Neural cell (in vitro differentiated cells): Measurements from ENCODE around the gene SFXN2. TPM values are rescaled to one million over a fixed set of nuclear protein-coding genes. Genes with fewer than 3 reads are reported as not detected.

ENCODE experiments used
- H2AFZ ChIP-seq: fragments of 200-600, 300-800 bp; sonication (generic), shearing (Covaris generic); 2 replicates; pipeline ENCODE4 v1.6.0; 2014; ENCODE audit warnings: low read depth, mild to moderate bottlenecking, antibody characterized with exemption, low read length, moderate library complexity
- H3F3A ChIP-seq: fragments of 200-600 bp; shearing (Covaris generic); 2 replicates; pipeline ENCODE4 v1.6.1; 2016; ENCODE audit warnings: mild to moderate bottlenecking, moderate library complexity, mixed read lengths, antibody characterized with exemption, low read length; ENCODE audit not compliant: insufficient read depth, poor library complexity, severe bottlenecking
- H3K27ac ChIP-seq: fragments of 200-600, 300-800 bp; sonication (generic), shearing (Covaris generic); 2 replicates; pipeline ENCODE4 v1.5.1; 2014; ENCODE audit warnings: mild to moderate bottlenecking, low read length, moderate library complexity
- H3K27me3 ChIP-seq: fragments of 300-800, 200-600 bp; sonication (generic), shearing (Covaris generic); 2 replicates; pipeline ENCODE4 v1.6.0; 2014; ENCODE audit warnings: mild to moderate bottlenecking, low read depth, low read length, moderate library complexity; ENCODE audit not compliant: insufficient read depth
- H3K36me3 ChIP-seq: fragments of 300-800, 200-600 bp; sonication (generic), shearing (Covaris generic); 2 replicates; pipeline ENCODE4 v1.5.1; 2014; ENCODE audit warnings: mild to moderate bottlenecking, antibody characterized with exemption, low read length, moderate library complexity; ENCODE audit not compliant: insufficient read depth
- H3K4me2 ChIP-seq: fragments of 300-800, 200-600 bp; sonication (generic), shearing (Covaris generic); 2 replicates; pipeline ENCODE4 v1.6.0; 2014; ENCODE audit warnings: mild to moderate bottlenecking, low read length
- H3K4me3 ChIP-seq: fragments of 300-800, 200-600 bp; sonication (generic), shearing (Covaris generic); 2 replicates; pipeline ENCODE4 v1.5.1; 2014; ENCODE audit warnings: mild to moderate bottlenecking, low read length, moderate library complexity
- H3K79me2 ChIP-seq: fragments of 200-600 bp; shearing (Covaris generic); replicated peaks from 2 replicates; pipeline ENCODE4 v1.6.0; 2014; ENCODE audit warnings: mild to moderate bottlenecking, low read length, moderate library complexity; ENCODE audit not compliant: insufficient read depth
- H3K9ac ChIP-seq: fragments of 300-800, 200-600 bp; sonication (generic), shearing (Covaris generic); 2 replicates; pipeline ENCODE4 v1.6.1; 2016; ENCODE audit warnings: mild to moderate bottlenecking, low read length, mixed read lengths
- H3K9me2 ChIP-seq: fragments of 200-600 bp; shearing (Covaris generic); 2 replicates; pipeline ENCODE4 v1.6.1; 2016; ENCODE audit warnings: mild to moderate bottlenecking, low read length, mixed read lengths; ENCODE audit not compliant: insufficient read depth
- H3K9me3 ChIP-seq: fragments of 200-600, 300-800 bp; sonication (generic), shearing (Covaris generic); 2 replicates; pipeline ENCODE4 v1.6.1; 2016; ENCODE audit warnings: mild to moderate bottlenecking, mixed run types, low read length, moderate library complexity, mixed read lengths
- H4K20me1 ChIP-seq: fragments of 200-600 bp; shearing (Covaris generic); 2 replicates; pipeline ENCODE4 v1.6.1; 2016; ENCODE audit warnings: mild to moderate bottlenecking, mixed run types; ENCODE audit not compliant: insufficient read depth
- EP300 ChIP-seq: fragments of 450-650 bp; conservative IDR thresholded peaks from 2 replicates; pipeline ENCODE4 v1.6.1; 2014; ENCODE audit warnings: antibody characterized with exemption, mild to moderate bottlenecking, moderate library complexity; ENCODE audit not compliant: poor library complexity, severe bottlenecking
- EZH2 ChIP-seq: fragments of 200-600, 300-800 bp; shearing (Covaris generic), sonication (generic); IDR thresholded peaks from 2 replicates; pipeline ENCODE4 v1.6.1; 2014; ENCODE audit warnings: antibody characterized with exemption, low read length, borderline replicate concordance, mild to moderate bottlenecking; ENCODE audit not compliant: insufficient read depth, poor library complexity, severe bottlenecking
- MXI1 ChIP-seq: fragments of 450-650 bp; conservative IDR thresholded peaks from 2 replicates; pipeline ENCODE4 v1.6.1; 2014; ENCODE audit warnings: antibody characterized with exemption, mild to moderate bottlenecking; ENCODE audit not compliant: poor library complexity, severe bottlenecking
- POLR2AphosphoS5 ChIP-seq: IDR thresholded peaks from 2 replicates; pipeline ENCODE4 v1.6.1; 2012
- RAD21 ChIP-seq: fragments of 450-650 bp; conservative IDR thresholded peaks from 2 replicates; pipeline ENCODE4 v1.6.1; 2014; ENCODE audit warnings: antibody characterized with exemption, mild to moderate bottlenecking, moderate library complexity
- REST ChIP-seq: IDR thresholded peaks from 2 replicates; pipeline ENCODE4 v1.6.1; 2012; ENCODE audit warnings: borderline replicate concordance
- SMC3 ChIP-seq: fragments of 450-650 bp; conservative IDR thresholded peaks from 2 replicates; pipeline ENCODE4 v1.6.1; 2014; ENCODE audit warnings: antibody characterized with exemption, mild to moderate bottlenecking, moderate library complexity; ENCODE audit not compliant: poor library complexity
- TAF1 ChIP-seq: IDR thresholded peaks from 2 replicates; pipeline ENCODE4 v1.6.1; 2012; ENCODE audit warnings: low read depth
- polyA plus RNA-seq: library from polyadenylated mRNA; depleted of rRNA; stranded (reverse); fragments of >200 nt; gene quantifications from 2 replicates; pipeline ENCODE4 v1.2.3, GENCODE V29; 2014
- TF ChIP-seq, protein P1 (sequence below): fragments of 450-650 bp; IDR thresholded peaks from 2 replicates; pipeline ENCODE4 v1.5.1; 2014; ENCODE audit warnings: antibody characterized with exemption, mild to moderate bottlenecking, moderate library complexity; ENCODE audit not compliant: poor library complexity, severe bottlenecking

SFXN2 gene
- polyA plus RNA-seq, 1 donor from 2014 or later = 16.0 TPM

DNA sequence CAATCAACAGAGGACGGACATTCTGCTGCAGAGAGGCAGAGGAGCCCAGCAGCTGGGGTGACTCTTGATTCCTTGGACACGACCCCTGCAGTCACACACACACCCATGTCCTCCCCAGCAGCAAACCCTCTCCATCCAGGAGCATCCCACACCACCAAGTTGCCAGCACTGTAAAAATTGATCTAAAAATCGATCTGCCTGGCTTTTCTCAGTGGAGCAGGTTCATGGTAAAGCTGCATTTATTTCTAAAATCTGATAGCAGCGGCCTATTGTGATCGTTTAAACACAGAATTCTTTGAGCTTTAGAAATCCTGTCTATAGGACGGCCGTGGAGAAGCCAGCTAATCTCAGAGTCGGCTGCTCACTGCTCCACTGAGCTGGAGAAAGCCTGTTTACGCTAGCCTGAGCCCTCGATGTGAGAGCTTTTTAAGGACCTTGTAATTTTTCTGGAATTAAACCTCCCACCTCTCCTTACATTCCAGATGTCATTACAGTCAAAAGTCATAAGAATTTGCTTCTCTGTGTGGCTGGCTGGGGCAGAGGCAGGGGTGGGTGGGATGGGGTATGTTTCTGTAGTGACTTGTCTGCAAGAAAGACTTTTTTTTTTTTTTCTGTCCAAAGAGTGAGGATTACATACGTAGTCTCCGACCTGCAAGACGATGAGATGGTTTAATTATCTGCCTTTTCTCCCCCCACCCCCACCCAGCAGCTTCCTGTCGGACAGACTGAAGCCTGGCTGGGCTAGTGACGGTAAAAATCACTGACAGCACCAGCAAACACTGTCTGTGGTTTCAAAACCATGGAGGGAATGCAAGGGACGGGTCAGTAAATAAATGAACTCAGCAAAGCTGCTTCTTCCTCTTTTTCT lies 38.5 kb upstream of the SFXN2 start:
- no peaks in the 10 kb centered on the region for H3K9me3 ChIP-seq
- no peak overlapping the region for H2AFZ ChIP-seq
- H3K27ac ChIP-seq = peak overlapping the region; percentile 95
- H3K4me2 ChIP-seq = peak overlapping the region; percentile 81
- H3K79me2 ChIP-seq = no peaks in the 10 kb centered on the region
- peak overlapping the region; percentile 61 for H3K4me3 ChIP-seq
- no peaks in the 10 kb centered on the region for H3K27me3 ChIP-seq
- peaks cover 5% of the 10 kb centered on the region for H3K36me3 ChIP-seq
- H3F3A ChIP-seq = peaks cover 5% of the 10 kb centered on the region
- TF ChIP-seq REST (no peak), MXI1 (no peak), SMC3 (peak; percentile 3), EZH2 (no peak), TAF1 (no peak), POLR2AphosphoS5 (peak; percentile 17), RAD21 (no peak), EP300 (no peak)
- TF ChIP-seq, protein P1, sequence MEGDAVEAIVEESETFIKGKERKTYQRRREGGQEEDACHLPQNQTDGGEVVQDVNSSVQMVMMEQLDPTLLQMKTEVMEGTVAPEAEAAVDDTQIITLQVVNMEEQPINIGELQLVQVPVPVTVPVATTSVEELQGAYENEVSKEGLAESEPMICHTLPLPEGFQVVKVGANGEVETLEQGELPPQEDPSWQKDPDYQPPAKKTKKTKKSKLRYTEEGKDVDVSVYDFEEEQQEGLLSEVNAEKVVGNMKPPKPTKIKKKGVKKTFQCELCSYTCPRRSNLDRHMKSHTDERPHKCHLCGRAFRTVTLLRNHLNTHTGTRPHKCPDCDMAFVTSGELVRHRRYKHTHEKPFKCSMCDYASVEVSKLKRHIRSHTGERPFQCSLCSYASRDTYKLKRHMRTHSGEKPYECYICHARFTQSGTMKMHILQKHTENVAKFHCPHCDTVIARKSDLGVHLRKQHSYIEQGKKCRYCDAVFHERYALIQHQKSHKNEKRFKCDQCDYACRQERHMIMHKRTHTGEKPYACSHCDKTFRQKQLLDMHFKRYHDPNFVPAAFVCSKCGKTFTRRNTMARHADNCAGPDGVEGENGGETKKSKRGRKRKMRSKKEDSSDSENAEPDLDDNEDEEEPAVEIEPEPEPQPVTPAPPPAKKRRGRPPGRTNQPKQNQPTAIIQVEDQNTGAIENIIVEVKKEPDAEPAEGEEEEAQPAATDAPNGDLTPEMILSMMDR = no peak
- H4K20me1 ChIP-seq = no peaks in the 10 kb centered on the region
- H3K9ac ChIP-seq = peak overlapping the region; percentile 76
- no peaks in the 10 kb centered on the region for H3K9me2 ChIP-seq

DNA sequence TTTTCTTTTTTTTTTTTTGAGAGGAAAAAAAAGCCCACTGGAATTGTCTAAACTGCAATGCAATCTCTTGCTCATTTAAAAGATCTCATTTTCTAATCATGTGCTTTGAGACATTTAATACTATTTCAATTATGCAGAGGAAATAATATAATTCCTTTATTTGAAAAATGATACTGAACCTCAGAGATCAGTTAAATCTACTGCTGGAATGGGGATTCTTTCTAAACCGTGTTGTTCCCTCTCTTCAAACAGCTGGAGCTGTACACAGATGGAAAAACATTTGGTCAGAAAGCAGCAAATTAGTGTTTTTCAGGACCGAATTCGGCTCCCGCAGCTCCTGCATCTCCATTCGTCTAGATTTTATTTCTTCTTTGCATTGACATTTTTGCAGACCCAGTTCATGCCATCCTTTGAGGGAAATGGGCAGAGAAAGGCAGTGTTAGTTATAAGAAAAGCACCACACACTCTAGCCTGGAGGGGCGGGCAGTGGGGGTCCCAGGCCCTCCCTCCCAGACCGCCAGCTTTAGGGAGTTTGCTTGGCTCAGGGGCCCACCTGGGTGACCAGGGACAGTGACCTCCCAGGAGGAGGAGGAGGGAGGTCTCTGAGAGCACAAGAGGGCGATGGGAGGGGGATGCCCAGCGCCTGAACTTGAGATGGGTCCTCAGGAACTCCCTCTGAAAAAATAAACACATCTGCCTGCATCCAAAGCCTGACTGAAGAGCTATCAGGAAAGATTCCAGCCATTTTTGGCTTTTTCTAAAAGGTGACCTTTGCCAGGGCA lies 37.7 kb upstream of the SFXN2 start:
- H3K27me3 ChIP-seq = no peaks in the 10 kb centered on the region
- no peaks in the 10 kb centered on the region for H4K20me1 ChIP-seq
- peak overlapping the region; percentile 30 for H3K4me2 ChIP-seq
- H3F3A ChIP-seq = peaks cover 5% of the 10 kb centered on the region
- TF ChIP-seq MXI1 = no peak
- no peak for TF ChIP-seq EP300
- H3K79me2 ChIP-seq = no peaks in the 10 kb centered on the region
- H3K9me3 ChIP-seq = no peaks in the 10 kb centered on the region
- H3K9me2 ChIP-seq = no peaks in the 10 kb centered on the region
- no peak overlapping the region for H2AFZ ChIP-seq
- peak overlapping the region; percentile 76 for H3K9ac ChIP-seq
- H3K27ac ChIP-seq = peak overlapping the region; percentile 95
- peak overlapping the region; percentile 61 for H3K4me3 ChIP-seq
- H3K36me3 ChIP-seq = peaks cover 5% of the 10 kb centered on the region
